ENCODE data around the gene TMEM175.

DNA sequence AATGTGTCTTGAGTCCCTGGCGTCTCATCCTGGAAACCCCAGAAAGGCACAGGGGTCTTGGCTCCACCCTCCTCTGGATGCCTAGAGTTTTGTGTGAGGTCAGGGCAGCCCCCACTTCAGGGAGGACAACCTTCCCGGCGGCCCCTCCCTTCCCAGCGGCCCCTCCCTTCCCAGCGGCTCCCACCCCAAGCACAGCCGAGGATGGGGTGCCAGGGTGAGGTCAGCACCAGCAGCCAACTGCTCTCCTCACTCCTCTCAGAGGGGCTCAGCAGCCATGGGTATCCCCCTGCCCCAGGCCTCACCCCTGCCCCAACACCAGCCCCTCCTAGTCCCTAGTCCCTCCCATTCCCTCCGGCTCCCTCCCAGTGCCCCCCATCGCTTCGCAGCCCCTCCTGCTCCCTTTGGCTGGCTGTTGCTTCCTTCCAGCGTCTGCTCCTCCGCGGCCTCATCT is 23.7 kb downstream of the TMEM175 start:
- TF ChIP-seq, protein P1, sequence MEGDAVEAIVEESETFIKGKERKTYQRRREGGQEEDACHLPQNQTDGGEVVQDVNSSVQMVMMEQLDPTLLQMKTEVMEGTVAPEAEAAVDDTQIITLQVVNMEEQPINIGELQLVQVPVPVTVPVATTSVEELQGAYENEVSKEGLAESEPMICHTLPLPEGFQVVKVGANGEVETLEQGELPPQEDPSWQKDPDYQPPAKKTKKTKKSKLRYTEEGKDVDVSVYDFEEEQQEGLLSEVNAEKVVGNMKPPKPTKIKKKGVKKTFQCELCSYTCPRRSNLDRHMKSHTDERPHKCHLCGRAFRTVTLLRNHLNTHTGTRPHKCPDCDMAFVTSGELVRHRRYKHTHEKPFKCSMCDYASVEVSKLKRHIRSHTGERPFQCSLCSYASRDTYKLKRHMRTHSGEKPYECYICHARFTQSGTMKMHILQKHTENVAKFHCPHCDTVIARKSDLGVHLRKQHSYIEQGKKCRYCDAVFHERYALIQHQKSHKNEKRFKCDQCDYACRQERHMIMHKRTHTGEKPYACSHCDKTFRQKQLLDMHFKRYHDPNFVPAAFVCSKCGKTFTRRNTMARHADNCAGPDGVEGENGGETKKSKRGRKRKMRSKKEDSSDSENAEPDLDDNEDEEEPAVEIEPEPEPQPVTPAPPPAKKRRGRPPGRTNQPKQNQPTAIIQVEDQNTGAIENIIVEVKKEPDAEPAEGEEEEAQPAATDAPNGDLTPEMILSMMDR (IDR thresholded peaks at IDR 0.05): no peak
- TF ChIP-seq ZFX (IDR thresholded peaks at IDR 0.05; ENCODE audit: borderline replicate concordance): no peak
